ENCODE results near the gene EHD2.

Gene EHD2

GRCh38 chr19:47754206-47755064 is 41.2 kb downstream of the EHD2 start:
- DNase-seq (ENCODE audit: extremely low spot score), result no peak
- ChIA-PET CTCF (no interaction called here), POLR2A (no interaction called here)

GRCh38 chr19:47755065-47755761 is 42.0 kb downstream of the EHD2 start:
- CTCF ChIA-PET, result no interaction called here
- TF ChIP-seq SUZ12 (IDR thresholded peaks at IDR 0.05), result no peak
- TF ChIP-seq FOXM1 (IDR thresholded peaks at IDR 0.05; ENCODE audit: borderline replicate concordance), result no peak
- TF ChIP-seq PKNOX1 (IDR thresholded peaks at IDR 0.05), result no peak
- TF ChIP-seq ELF4 (IDR thresholded peaks at IDR 0.05), result no peak
- no peak for TF ChIP-seq SP1 (IDR thresholded peaks at IDR 0.05)
- no peak for TF ChIP-seq ZNF384 (IDR thresholded peaks at IDR 0.05)
- TF ChIP-seq LEF1 (IDR thresholded peaks at IDR 0.05; ENCODE audit: borderline replicate concordance), result no peak
- TF ChIP-seq NFRKB (IDR thresholded peaks at IDR 0.05), result no peak
- TF ChIP-seq FOXK2 (IDR thresholded peaks at IDR 0.05), result no peak
- no peak for TF ChIP-seq ARNT (IDR thresholded peaks at IDR 0.05)
- no peak for TF ChIP-seq L3MBTL2 (conservative IDR thresholded peaks at IDR 0.05)
- no peak for DNase-seq (ENCODE audit: extremely low spot score)
- POLR2A ChIA-PET, result no interaction called here

More at GRCh38 chr19:47754206-47755064, 41.2 kb downstream of the EHD2 start:
- TF ChIP-seq NFRKB (IDR thresholded peaks at IDR 0.05) (no peak), HDGF (IDR thresholded peaks at IDR 0.05; ENCODE audit: borderline replicate concordance) (no peak), ZNF384 (IDR thresholded peaks at IDR 0.05) (no peak), CTBP1 (IDR thresholded peaks at IDR 0.05; ENCODE audit: borderline replicate concordance) (no peak), ELF4 (IDR thresholded peaks at IDR 0.05) (no peak), TARDBP (IDR thresholded peaks at IDR 0.05) (no peak), ARNT (IDR thresholded peaks at IDR 0.05) (no peak), FOXK2 (IDR thresholded peaks at IDR 0.05) (no peak)

DNA sequence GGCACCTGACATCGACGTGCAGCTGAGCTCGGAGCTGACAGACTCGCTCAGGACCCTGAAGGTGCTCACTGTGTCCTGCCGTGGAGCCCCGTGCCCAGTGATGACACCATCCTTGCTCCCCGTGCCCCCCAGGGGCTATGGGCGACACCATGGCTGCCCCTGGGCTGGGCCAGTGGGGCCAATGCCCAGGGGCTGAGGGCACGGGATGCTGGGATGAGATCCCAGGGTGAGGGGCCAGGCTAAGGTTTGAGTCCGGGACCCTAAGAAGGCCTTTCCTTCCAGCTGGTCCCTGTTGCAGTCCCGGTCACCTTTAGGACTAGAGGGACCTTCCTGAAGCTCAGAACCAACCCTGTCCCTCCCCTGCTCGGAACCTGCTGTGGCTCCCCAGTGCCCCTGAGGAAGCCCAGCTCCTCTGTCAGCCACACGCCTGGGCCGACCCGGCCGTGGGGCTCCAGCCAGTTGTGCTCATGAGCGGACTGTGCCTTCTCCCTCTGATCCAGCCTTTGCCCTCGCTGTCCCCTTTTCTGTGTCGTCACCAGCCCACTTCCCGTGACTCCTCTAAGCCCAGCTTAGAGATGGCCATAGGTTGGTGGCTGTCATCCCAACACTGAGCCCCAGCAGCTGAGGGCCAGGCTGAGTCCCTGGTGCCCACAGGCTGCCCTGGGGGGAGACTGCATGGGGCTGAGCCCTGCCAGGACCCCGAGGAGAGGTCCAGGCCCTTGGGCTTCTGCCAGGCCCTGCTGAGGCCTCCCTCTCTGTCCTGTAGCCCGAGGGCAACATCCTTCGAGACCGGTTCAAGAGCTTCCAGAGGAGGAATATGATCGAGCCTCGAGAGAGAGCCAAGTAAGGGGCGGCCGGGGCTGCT is 42.8 kb downstream of the EHD2 start:
- TF ChIP-seq HDGF (IDR thresholded peaks at IDR 0.05; ENCODE audit: borderline replicate concordance) (no peak), TARDBP (IDR thresholded peaks at IDR 0.05) (no peak), BHLHE40 (IDR thresholded peaks at IDR 0.05; ENCODE audit: borderline replicate concordance) (no peak), CTBP1 (IDR thresholded peaks at IDR 0.05; ENCODE audit: borderline replicate concordance) (no peak)
- no peak for DNase-seq (ENCODE audit: extremely low spot score)
- CTCF ChIA-PET, result no interaction called here
- POLR2A ChIA-PET, result no interaction called here

GRCh38 chr19:47756627-47756929 is 43.4 kb downstream of the EHD2 start:
- CTCF ChIA-PET, result no interaction called here
- no peak for DNase-seq (ENCODE audit: extremely low spot score)
- TF ChIP-seq NFRKB (IDR thresholded peaks at IDR 0.05) (no peak), FOXK2 (IDR thresholded peaks at IDR 0.05) (no peak), L3MBTL2 (conservative IDR thresholded peaks at IDR 0.05) (no peak), CTBP1 (IDR thresholded peaks at IDR 0.05; ENCODE audit: borderline replicate concordance) (no peak), FOXM1 (IDR thresholded peaks at IDR 0.05; ENCODE audit: borderline replicate concordance) (no peak), HDGF (IDR thresholded peaks at IDR 0.05; ENCODE audit: borderline replicate concordance) (no peak), PKNOX1 (IDR thresholded peaks at IDR 0.05) (no peak), BHLHE40 (IDR thresholded peaks at IDR 0.05; ENCODE audit: borderline replicate concordance) (no peak), ARNT (IDR thresholded peaks at IDR 0.05) (no peak), SP1 (IDR thresholded peaks at IDR 0.05) (no peak), ELF4 (IDR thresholded peaks at IDR 0.05) (no peak)
- POLR2A ChIA-PET, result no interaction called here

DNA sequence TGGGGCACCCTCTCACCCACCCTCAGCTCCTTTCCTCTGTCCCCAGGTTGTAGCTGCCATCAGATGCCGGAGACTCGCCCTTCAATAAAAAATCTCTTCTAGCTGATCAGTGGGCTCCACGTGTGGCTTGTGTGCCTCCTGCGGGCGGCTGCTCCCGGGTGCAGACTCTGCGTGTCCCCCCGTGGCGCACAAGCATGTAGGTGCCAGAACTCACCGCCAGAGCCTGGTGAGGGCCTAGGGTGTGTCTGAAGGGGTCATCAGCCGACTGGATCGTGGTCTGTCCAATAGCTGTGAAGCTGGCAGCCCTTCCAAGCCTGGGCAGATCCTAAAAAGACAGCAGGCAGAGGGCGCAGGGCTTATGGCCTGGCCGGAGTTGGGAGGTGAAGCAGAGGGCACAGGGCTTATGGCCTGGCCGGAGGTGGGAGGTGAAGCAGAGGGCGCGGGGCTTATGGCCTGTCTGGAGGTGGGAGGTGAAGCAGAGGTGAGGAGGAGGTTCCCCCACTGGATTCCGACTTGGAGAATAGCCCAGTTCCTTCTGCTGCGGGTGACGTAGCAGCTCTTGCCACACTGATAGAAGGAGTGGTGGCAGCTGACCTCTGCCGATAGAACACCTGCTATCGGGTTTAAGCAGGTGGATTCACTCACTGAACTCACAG is 43.9 kb downstream of the EHD2 start:
- DNase-seq (ENCODE audit: extremely low spot score), result no peak
- POLR2A ChIA-PET, result no interaction called here
- TF ChIP-seq SP1 (IDR thresholded peaks at IDR 0.05) (no peak), BHLHE40 (IDR thresholded peaks at IDR 0.05; ENCODE audit: borderline replicate concordance) (no peak), NFRKB (IDR thresholded peaks at IDR 0.05) (no peak), SUZ12 (IDR thresholded peaks at IDR 0.05) (no peak), FOXA1 (IDR thresholded peaks at IDR 0.05) (no peak)
- CTCF ChIA-PET, result no interaction called here

- CTCF ChIA-PET, result no interaction called here
- TF ChIP-seq PKNOX1 (IDR thresholded peaks at IDR 0.05), result peak; percentile 69
- no peak for TF ChIP-seq SUZ12 (IDR thresholded peaks at IDR 0.05)
- POLR2A ChIA-PET, result no interaction called here
- no peak for DNase-seq (ENCODE audit: extremely low spot score)
Measured at GRCh38 chr19:47757617-47758442, 44.6 kb downstream of the EHD2 start.

All from HEK293T (cell line).